Fibroblast of villous mesenchyme (primary cell): ENCODE results near the gene OGFOD3. TPM values are rescaled to one million over a fixed set of nuclear protein-coding genes. Genes with fewer than 3 reads are reported as not detected.

Experiments
- DNase-seq: peaks from one replicate; pipeline ENCODE4 v3.0.0-alpha.2; 2010; ENCODE audit warnings: low read depth
- H3K4me3 ChIP-seq: 2 replicates; pipeline ENCODE4 v1.5.1; 2011; ENCODE audit warnings: low read depth, mild to moderate bottlenecking, low read length
- CTCF ChIP-seq: IDR thresholded peaks from 2 replicates; pipeline ENCODE4 v1.5.1; 2012; ENCODE audit warnings: low read depth, mild to moderate bottlenecking, low read length; ENCODE audit not compliant: insufficient read depth
- total RNA-seq: library from RNA; depleted of rRNA; stranded (reverse); fragments of >200 nt; gene quantifications from 2 replicates; pipeline ENCODE4 v1.2.3, GENCODE V29; 2012

Gene OGFOD3
- total RNA-seq, 1 donor, result 20.7 TPM

DNA sequence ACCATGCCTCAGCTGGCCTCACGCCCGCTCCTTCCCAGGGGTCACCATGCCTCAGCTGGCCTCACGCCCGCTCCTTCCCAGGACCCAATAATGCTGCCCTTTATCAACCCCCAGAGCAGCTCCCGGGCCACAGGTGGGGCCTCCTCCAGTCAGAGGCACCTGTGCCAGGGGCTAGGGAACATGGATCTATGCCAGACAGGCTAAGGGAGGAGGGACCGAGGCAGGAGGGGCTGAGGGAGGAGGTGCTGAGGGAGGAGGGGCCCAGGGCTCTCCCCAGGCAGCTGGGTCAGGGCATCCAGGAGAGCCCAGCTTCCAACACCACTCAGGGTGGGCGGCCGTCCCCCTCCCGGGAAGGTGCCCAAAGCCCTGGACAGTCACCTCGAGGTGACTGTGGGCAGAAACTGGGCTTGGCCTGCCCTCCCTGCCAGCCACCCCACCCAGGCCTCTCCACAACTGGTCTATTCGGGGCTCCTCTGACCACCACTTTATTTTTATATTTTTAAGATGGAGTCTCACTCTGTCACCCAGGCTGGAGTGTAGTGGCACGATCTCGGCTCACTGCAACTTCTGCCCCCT, 27.4 kb downstream of the OGFOD3 start:
- DNase-seq, result no peak
- no peak for TF ChIP-seq CTCF
- no peak overlapping the region for H3K4me3 ChIP-seq

- no peak overlapping the region for H3K4me3 ChIP-seq
- no peak for TF ChIP-seq CTCF
- DNase-seq, result no peak
Measured at GRCh38 chr17:82390015-82390859, 28.1 kb downstream of the OGFOD3 start.

DNA sequence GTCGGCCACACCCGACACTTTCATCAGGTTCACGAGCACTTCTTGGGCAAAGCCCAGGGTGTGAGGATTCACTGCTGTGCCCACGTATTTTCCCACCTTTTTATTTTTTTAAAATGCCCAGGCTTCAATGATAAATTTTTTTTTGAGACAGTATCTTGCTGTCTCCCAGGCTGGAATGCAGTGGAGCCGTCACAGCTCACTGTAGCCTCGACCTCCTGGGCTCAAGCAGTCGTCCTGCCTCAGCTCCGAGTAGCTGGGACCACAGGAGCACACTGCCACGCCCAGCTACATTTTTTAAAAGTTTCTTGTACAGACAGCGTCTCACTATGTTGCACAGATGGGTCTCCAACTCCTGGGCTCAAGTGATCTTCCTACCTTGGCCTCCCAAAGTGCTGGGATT, 29.0 kb downstream of the OGFOD3 start:
- TF ChIP-seq CTCF, result no peak
- no peak overlapping the region for H3K4me3 ChIP-seq
- no peak for DNase-seq

GRCh38 chr17:82388922-82389283, 29.5 kb downstream of the OGFOD3 start:
- TF ChIP-seq CTCF, result no peak
- DNase-seq, result no peak
- H3K4me3 ChIP-seq, result no peak overlapping the region

GRCh38 chr17:82388223-82388921, 30.0 kb downstream of the OGFOD3 start:
- no peak for DNase-seq
- no peak for TF ChIP-seq CTCF
- H3K4me3 ChIP-seq, result no peak overlapping the region

DNA sequence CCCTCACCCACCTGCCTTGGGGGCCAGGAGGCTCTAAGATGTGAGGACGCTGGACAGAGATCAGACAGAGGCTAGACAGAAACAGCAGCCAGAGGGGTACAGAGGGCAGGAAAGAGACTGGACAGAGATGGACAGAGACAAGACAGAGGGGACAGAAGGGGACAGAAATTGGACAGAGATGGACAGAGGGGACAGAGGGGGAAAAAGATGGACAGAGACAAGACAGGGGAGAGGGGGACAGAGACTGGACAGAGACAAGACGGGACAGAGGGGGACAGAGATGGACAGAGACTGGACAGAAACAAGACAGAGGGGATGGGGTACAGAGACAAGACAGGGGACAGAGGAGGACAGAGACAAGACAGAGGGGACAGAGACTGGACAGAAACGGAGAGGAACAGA, 30.7 kb downstream of the OGFOD3 start:
- no peak for DNase-seq

More for the DNA sequence above, 30.7 kb downstream of the OGFOD3 start:
- no peak for TF ChIP-seq CTCF
- no peak overlapping the region for H3K4me3 ChIP-seq
